ENCODE data around the gene CASTOR1. TPM values are rescaled to one million over a fixed set of nuclear protein-coding genes. Genes with fewer than 3 reads are reported as not detected.

Gene CASTOR1
- total RNA-seq, 1 donor from 2014 or later = 8.5 TPM

- no peak for DNase-seq
Measured at GRCh38 chr22:30284172-30284571, 5.1 kb downstream of the CASTOR1 start.

GRCh38 chr22:30283342-30283741 is 6.0 kb downstream of the CASTOR1 start:
- DNase-seq = no peak

GRCh38 chr22:30282616-30283046 is 6.7 kb downstream of the CASTOR1 start:
- no peak for DNase-seq

- DNase-seq = no peak
Measured at GRCh38 chr22:30280505-30280904, 8.8 kb downstream of the CASTOR1 start.

- DNase-seq = no peak
Measured at GRCh38 chr22:30279932-30280331, 9.4 kb downstream of the CASTOR1 start.

GRCh38 chr22:30279046-30279788 is 10.1 kb downstream of the CASTOR1 start:
- no peak for DNase-seq

- DNase-seq = peak; percentile 75
Measured at GRCh38 chr22:30277547-30278344, 11.6 kb downstream of the CASTOR1 start.

GRCh38 chr22:30276039-30276438 is 13.3 kb downstream of the CASTOR1 start:
- no peak for DNase-seq

- no peak for DNase-seq
Measured at GRCh38 chr22:30275625-30276024, 13.7 kb downstream of the CASTOR1 start.

GRCh38 chr22:30274437-30274812 is 14.9 kb downstream of the CASTOR1 start:
- no peak for DNase-seq

GRCh38 chr22:30273711-30274436 is 15.4 kb downstream of the CASTOR1 start:
- DNase-seq = no peak

GRCh38 chr22:30272781-30273601 is 16.3 kb downstream of the CASTOR1 start:
- DNase-seq = no peak

- DNase-seq = peak; percentile 75
Measured at GRCh38 chr22:30270832-30271231, 18.5 kb downstream of the CASTOR1 start.

GRCh38 chr22:30268331-30268730 is 21.0 kb downstream of the CASTOR1 start:
- no peak for DNase-seq

- no peak for DNase-seq
Measured at GRCh38 chr22:30267382-30268302, 21.7 kb downstream of the CASTOR1 start.

GRCh38 chr22:30266445-30267381 is 22.6 kb downstream of the CASTOR1 start, which contains the start of gene OSM:
Gene OSM (minus strand): TSS chr22:30266851. CDS start chr22:30266799, 52 bp downstream.
- peak; percentile 32 for DNase-seq

GRCh38 chr22:30265823-30266444 is 23.4 kb downstream of the CASTOR1 start:
- no peak for DNase-seq

GRCh38 chr22:30265131-30265720 is 24.1 kb downstream of the CASTOR1 start:
- no peak for DNase-seq

GRCh38 chr22:30263883-30264282 is 25.4 kb downstream of the CASTOR1 start:
- no peak for DNase-seq
